Activated effector memory CD4-positive, alpha-beta T cell treated with anti-CD3 and anti-CD28 coated beads, Interleukin-2, amount 50 U/mL, for 16 hours (primary cell): ENCODE data around the gene PDXDC1.
"Not testable (repeated sequence)": the region's sequence is repeated elsewhere in the genome, so short reads cannot be mapped to it uniquely, and the experiment has no call there.

Experiments
- DNase-seq: peaks from one replicate; pipeline ENCODE4 v3.0.0-alpha.2; 2020

The PDXDC1 gene

DNA sequence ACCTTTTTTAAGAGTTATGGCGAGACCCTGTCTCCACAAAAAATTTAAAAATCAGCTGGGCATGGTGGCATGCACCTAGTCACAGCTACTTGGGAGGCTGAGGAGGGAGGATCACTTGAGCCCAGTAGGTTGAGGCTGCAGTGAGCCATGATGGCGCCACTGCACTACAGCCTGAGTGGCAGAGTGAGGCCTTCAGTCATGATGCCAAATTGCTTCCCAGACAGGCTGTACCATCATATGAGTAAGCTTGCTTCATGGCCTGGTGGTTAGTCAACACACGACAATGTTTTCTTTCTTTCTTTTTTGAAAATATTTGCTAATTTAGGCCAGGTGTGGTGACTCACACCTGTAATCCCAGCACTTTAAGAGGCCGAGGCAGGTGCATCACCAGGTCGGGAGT is 68.5 kb downstream of the PDXDC1 start:
- DNase-seq = no peak

DNA sequence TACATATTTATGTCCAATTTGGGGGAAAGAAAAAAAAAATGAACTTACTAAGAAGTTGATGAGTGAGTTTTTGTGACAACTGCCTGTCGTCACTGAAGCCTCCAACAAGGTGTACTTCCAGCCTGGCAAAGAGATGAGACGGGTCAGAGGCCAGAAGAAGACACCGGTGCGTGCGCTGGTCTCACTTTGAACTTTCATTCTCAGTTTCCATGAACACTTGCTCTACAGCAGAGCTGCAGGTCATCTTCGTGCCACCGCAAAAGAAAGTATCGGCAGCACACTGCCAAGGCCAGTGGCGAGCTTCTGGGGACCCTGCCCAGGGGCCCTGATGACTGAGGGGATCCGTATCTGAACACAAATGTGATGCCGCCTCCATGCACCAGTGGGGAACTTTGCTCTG is 69.5 kb downstream of the PDXDC1 start:
- no peak for DNase-seq

DNA sequence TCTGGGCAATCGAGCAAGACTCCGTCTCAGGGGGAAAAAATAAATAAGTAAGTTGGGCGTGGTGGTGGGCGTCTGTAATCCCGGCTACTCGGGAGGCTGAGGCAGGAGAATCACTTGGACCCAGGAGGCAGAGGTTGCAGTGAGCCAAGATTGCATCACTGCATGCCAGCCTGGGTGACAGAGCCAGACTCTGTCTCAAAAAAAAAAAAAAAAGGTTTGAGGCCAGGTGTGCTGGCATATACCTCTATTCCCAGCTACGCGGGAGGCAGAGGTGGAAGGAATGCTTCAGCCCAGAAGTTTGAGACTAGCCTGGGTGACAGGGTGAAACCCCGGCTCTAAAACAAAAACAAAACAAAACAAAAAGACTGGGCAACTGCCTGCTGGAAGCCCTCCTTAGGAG is 70.4 kb downstream of the PDXDC1 start:
- not testable (repeated sequence) for DNase-seq

GRCh38 chr16:15046692-15047376 is 72.0 kb downstream of the PDXDC1 start:
- no peak for DNase-seq

- no peak for DNase-seq
Observed at GRCh38 chr16:15049581-15050180, 74.9 kb downstream of the PDXDC1 start.

GRCh38 chr16:15050440-15050839 is 75.6 kb downstream of the PDXDC1 start:
- not testable (repeated sequence) for DNase-seq

- DNase-seq = no peak
Observed at GRCh38 chr16:15051387-15051951, 76.6 kb downstream of the PDXDC1 start.

- no peak for DNase-seq
Observed at GRCh38 chr16:15052747-15053476, 78.1 kb downstream of the PDXDC1 start.

- DNase-seq = no peak
Observed at GRCh38 chr16:15053904-15054303, 79.1 kb downstream of the PDXDC1 start.

DNA sequence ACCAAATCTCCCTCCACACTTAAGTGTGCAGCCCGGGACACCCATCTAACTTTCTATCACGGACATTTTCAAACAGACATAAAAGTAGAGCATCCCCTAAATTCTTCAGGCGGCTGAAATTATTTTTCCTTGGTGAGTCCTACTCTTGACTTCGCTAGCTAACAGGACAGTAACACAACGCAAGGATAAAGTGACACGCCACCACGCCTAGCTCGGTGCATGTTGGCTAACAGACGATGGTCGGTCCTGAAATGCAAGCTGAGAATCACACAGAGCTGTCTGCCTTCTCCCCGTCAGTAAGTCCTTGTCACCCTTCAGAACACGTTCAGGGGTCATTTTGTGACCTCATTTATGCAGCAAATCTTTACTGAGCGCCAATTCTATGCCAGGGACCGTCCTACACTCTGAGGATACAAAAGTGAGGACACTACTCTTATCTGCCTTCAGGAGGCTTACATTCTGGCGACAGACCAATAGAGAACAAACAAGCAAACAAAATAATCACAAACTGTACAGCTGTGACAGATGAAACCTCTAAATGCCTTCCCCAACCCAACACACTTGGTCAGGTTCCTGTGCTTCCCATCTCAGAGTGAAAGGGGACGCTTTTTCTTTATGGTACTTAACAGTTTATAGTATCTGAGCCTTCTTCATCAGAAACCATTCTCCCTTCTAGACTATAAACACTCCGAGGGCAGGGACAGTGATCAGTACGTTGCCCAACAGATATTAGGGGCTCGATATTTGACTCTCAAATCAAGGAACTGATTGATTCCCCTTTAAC is 79.7 kb downstream of the PDXDC1 start:
- DNase-seq = no peak

DNA sequence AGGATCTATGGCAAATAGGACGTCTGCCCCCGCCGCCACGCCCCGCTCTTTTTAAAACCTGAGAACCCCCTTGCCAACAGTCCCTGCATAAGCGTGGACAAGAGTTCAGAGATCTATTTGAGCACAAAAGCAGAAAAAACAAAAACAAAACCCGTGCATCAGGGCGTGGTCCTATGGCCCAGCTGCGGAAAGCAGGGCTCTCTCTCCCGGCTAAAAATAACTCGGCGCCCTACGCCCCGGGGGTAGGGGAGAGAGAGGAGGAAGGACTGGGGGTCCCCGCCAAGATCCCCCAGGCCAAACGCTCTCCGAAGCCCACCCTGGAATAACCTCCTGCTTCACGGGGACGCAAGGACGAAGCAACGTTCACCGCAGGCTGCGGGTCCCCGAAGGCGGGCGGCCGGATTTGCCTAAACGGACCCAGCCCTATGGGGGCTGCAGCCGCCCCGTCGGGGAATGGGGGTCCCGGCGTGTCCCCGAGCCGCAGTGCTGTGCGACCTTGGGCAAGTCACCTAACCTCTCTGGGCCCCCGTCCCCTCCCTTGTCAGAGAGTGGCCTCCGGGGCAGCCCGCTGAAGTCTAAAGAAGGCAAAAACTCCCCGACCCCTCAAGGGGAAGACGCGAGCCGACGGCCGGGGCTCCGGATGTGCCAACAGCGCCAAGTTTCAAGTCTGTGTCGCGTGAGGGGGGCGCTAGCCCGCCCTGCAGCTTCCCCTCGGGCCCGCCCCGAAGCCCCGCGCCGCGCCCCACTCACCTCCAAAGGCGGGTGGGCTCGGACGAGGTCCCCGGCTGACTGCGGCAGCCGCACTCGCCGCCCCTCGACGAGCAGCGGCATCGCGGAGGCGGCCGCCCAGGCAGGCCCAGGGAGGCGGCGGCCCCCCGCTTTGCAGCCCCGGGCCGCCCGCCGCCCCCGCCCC is 80.6 kb downstream of the PDXDC1 start:
- no peak for DNase-seq

- DNase-seq = no peak
Observed at GRCh38 chr16:15057681-15058417, 83.0 kb downstream of the PDXDC1 start.

DNA sequence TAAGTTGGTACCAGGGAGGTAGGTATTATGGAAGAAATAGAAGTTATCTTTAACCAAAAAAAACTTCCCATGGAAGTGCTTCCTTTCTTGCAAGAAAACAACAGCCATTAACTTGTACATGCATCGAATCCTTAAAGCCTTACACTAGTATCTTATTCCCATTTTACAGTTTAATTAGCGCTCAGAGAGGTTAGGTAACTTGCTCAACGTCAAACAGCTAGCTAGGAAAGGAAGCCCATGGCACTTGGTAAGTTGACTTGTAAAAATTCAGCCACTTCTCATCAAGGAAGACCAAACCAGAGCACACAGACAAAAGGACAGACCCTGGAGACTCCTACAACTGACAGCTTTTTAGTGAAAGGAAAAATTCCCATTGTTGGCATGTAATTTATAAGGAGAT is 84.5 kb downstream of the PDXDC1 start:
- DNase-seq = no peak

GRCh38 chr16:15062085-15062810 is 87.4 kb downstream of the PDXDC1 start:
- not testable (repeated sequence) for DNase-seq

- not testable (repeated sequence) for DNase-seq
Observed at GRCh38 chr16:15065961-15066360, 91.1 kb downstream of the PDXDC1 start.

DNA sequence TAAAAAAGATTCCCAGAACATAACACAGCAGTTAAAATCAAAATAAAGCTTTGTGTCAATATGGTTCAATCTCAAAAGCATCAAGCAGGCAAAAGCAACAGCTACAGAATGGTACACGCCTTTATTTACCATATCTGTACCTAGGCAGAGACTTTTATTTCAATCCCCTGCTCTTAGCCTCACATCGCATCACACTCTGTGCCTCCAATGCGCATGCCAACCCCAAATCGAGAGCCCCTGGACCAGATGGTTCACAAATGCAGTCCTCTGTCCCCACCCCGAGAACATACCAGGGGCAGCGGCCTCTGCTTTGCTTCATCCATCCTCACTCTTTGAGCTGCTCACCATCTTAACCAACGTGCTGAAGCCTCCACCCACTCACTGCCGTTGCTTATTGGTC is 91.9 kb downstream of the PDXDC1 start:
- DNase-seq = not testable (repeated sequence)

GRCh38 chr16:15071013-15071412 is 96.2 kb downstream of the PDXDC1 start:
- DNase-seq = not testable (repeated sequence)

DNA sequence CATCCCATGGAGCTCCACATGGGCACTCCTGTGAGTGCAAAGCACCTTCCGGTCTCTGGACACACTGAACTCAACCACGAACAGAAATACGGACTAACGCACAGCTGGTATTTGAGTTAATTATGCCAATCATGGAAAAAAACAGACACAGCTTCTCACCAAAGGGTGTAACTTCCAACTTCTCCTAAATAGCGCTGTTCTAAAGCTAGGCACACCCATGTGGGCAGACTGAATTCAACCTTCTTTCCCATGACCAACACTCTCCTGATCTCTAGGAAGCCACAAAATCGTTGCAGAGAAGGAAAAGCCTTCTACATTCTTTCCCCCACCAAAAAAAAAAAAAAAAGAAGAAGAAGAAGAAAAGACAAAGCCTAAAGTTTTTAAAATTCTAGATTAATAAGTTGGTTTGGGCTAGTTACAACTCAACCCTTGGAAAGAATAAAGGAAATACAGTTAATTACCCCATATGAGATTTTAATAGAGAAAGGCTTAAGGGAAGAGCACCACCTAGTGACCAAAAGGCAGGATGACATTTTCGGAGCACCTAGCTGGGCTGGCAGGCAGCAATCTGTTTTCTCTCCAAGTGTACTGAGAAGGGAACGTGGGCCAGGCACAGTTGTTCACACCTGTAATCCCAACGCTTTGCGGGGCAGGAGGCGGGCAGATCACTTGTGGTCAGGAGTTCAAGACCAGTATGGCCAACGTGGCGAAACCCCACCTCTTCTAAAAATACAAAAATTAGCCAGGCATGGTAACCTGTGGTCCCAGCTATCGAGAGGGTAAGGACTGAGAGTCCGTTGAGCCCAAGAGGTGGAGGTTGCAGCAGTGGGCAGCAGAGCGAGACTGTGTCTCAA is 97.3 kb downstream of the PDXDC1 start:
- not testable (repeated sequence) for DNase-seq

GRCh38 chr16:15073101-15073500 is 98.3 kb downstream of the PDXDC1 start:
- no peak for DNase-seq
